B cell (primary cell): ENCODE results near the gene WSB2.

Source experiments
- EZH2 ChIP-seq: IDR thresholded peaks from 2 replicates; pipeline ENCODE4 v1.6.1; 2012; ENCODE audit warnings: borderline replicate concordance, low read depth, mild to moderate bottlenecking, moderate library complexity, low read length; ENCODE audit not compliant: insufficient read depth, poor library complexity, severe bottlenecking
- TF ChIP-seq, protein P1 (sequence below): fragments of 200-600 bp; IDR thresholded peaks from one replicate; pipeline ENCODE4 v1.8.0; 2022; ENCODE audit warnings: antibody characterized with exemption, mild to moderate bottlenecking

DNA sequence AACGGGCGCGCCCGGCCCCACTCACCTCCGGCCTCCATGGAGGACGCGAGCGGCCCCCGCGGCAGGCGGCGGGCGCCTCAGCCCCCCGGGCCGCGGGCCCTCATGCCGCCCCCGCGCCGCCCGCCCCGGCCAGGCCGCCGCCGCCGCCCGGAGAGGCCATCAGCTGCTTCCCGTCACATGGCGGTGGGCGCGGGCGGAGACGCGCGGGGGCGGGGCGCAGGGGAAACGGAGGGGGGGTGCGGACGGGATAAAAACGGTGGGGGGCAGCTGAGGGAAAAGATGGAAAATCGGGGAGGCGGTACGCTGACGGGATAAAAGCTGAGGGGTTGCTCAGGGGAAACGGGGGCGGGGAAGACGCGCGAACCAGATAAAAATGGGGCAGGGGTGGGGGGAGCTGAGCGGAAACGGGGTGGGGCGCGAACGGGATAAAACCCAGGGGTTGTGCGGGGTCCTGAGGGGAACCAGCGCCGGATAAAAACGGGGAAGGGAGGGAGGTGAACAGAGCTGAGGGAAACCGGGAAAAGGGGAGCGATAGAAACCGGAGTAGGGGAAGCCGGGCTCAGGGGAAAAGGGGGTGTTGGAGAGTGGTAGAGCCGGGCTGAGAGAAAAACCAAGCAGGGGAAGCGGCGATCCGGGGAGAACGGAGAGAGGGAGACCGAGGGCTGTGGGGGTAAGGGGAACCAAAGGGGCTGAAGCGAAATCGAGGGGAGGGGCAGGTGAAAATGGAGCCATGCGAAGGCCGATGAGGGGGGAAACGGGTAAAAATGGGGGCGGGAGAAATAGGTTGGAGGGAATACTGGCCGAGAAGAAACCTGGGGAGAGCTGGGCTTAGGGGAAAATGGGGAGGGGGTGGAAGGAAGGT is at the start of gene WSB2:
- TF ChIP-seq, protein P1, sequence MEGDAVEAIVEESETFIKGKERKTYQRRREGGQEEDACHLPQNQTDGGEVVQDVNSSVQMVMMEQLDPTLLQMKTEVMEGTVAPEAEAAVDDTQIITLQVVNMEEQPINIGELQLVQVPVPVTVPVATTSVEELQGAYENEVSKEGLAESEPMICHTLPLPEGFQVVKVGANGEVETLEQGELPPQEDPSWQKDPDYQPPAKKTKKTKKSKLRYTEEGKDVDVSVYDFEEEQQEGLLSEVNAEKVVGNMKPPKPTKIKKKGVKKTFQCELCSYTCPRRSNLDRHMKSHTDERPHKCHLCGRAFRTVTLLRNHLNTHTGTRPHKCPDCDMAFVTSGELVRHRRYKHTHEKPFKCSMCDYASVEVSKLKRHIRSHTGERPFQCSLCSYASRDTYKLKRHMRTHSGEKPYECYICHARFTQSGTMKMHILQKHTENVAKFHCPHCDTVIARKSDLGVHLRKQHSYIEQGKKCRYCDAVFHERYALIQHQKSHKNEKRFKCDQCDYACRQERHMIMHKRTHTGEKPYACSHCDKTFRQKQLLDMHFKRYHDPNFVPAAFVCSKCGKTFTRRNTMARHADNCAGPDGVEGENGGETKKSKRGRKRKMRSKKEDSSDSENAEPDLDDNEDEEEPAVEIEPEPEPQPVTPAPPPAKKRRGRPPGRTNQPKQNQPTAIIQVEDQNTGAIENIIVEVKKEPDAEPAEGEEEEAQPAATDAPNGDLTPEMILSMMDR = no peak
- no peak for TF ChIP-seq EZH2
